K562 (cell line): ENCODE data around the gene TTLL4.

Source experiments
- BCLAF1 ChIP-seq, 2 experiments: fragments of 450-650 bp in 1 of 2; IDR thresholded peaks; 2 replicates each; pipeline ENCODE4 v1.6.1; 2011 to 2017; ENCODE audit warnings: low read depth in 2 of 2, antibody characterized with exemption in 1 of 2, borderline replicate concordance in 1 of 2, low read length in 1 of 2, mild to moderate bottlenecking in 1 of 2, mixed read lengths in 1 of 2; ENCODE audit not compliant: control insufficient read depth in 1 of 2
- CBFB ChIP-seq: sonication (generic); formaldehyde crosslinking; IDR thresholded peaks from 2 replicates; pipeline ENCODE4 v1.4.0; 2020; ENCODE audit warnings: mild to moderate bottlenecking, missing genetic modification reagents
- CTCF ChIP-seq, 3 experiments: IDR thresholded peaks in 2 of 3; conservative IDR thresholded peaks in 1 of 3; 2 replicates each; pipeline ENCODE4 v1.5.1; 2011 to 2012; ENCODE audit warnings: low read length in 3 of 3, mild to moderate bottlenecking in 3 of 3, control low read depth in 2 of 3, improper control_type of control experiment in 1 of 3, inconsistent platforms in 1 of 3, low read depth in 1 of 3, mixed read lengths in 1 of 3, moderate library complexity in 1 of 3; ENCODE audit not compliant: insufficient read depth in 2 of 3
- ELF4 ChIP-seq: fragments of 450-650 bp; formaldehyde crosslinking; IDR thresholded peaks from 2 replicates; pipeline ENCODE4 v1.4.0; 2022; ENCODE audit warnings: missing genetic modification characterization
- HNRNPUL1 ChIP-seq: fragments of 200-400 bp; formaldehyde crosslinking; IDR thresholded peaks from 2 replicates; pipeline ENCODE4 v1.6.1; 2017; ENCODE audit warnings: low read length
- JUND ChIP-seq, 2 experiments: IDR thresholded peaks; 2 replicates in 1 of 2; 3 replicates in 1 of 2; pipeline ENCODE4 v1.6.1; 2011; ENCODE audit warnings: borderline replicate concordance in 2 of 2, low read depth in 2 of 2, low read length in 2 of 2, improper control_type of control experiment in 1 of 2, missing biosample characterization in 1 of 2, missing genetic modification characterization in 1 of 2, missing genetic modification reagents in 1 of 2
- NONO ChIP-seq, 2 experiments: fragments of 200-400 bp in 1 of 2; fragments of 450-650 bp in 1 of 2; formaldehyde crosslinking in 1 of 2; IDR thresholded peaks; 2 replicates each; pipeline ENCODE4 v1.6.1; 2017; ENCODE audit warnings: low read depth in 2 of 2, mild to moderate bottlenecking in 2 of 2, moderate library complexity in 2 of 2, low read length in 1 of 2
- USF1 ChIP-seq: sonication (generic); formaldehyde crosslinking; IDR thresholded peaks from 2 replicates; pipeline ENCODE4 v1.9.0; 2022; ENCODE audit warnings: mild to moderate bottlenecking, missing genetic modification reagents
- ZNF146 ChIP-seq: IDR thresholded peaks from one replicate; pipeline ENCODE4 v1.6.1; 2018; ENCODE audit warnings: missing compliant biosample characterization; ENCODE audit not compliant: unreplicated experiment
- TF ChIP-seq, protein P1 (sequence below): fragments of 450-650 bp; formaldehyde crosslinking; IDR thresholded peaks from 2 replicates; pipeline ENCODE4 v1.4.0; 2020; ENCODE audit warnings: mild to moderate bottlenecking, mixed read lengths
- TF ChIP-seq, protein P2 (sequence below): IDR thresholded peaks from 2 replicates; pipeline ENCODE4 v1.6.1; 2011; ENCODE audit not compliant: insufficient read length; ENCODE audit errors: extremely low read depth

GRCh38 chr2:218745160-218745558, 34.5 kb downstream of the TTLL4 start:
- TF ChIP-seq ZNF146 (no peak), CTCF (IDR thresholded peaks at IDR 0.05 in 2 of 3, conservative IDR thresholded peaks at IDR 0.05 in 1 of 3; ENCODE audit: insufficient read depth in 2 of 3, low read depth in 1 of 3, low read length in 3 of 3) (no peak), BCLAF1 (IDR thresholded peaks at IDR 0.05; ENCODE audit: borderline replicate concordance in 1 of 2, control insufficient read depth in 1 of 2, low read depth in 2 of 2, low read length in 1 of 2) (no peak), HNRNPUL1 (no peak), CBFB (CRISPR knock-in tag) (no peak), ELF4 (no peak), NONO (IDR thresholded peaks at IDR 0.05; ENCODE audit: low read depth in 2 of 2, low read length in 1 of 2) (no peak), JUND (IDR thresholded peaks at IDR 0.05; ENCODE audit: borderline replicate concordance, low read depth, low read length) (0 out of 2 replicates have a peak, but pooled peaks have one; percentile 52), JUND (tag; IDR thresholded peaks at IDR 0.05; ENCODE audit: borderline replicate concordance, low read depth, low read length) (peak; percentile 79; the same call in 2 of the 3 replicates), USF1 (no peak)
- TF ChIP-seq, protein P1, sequence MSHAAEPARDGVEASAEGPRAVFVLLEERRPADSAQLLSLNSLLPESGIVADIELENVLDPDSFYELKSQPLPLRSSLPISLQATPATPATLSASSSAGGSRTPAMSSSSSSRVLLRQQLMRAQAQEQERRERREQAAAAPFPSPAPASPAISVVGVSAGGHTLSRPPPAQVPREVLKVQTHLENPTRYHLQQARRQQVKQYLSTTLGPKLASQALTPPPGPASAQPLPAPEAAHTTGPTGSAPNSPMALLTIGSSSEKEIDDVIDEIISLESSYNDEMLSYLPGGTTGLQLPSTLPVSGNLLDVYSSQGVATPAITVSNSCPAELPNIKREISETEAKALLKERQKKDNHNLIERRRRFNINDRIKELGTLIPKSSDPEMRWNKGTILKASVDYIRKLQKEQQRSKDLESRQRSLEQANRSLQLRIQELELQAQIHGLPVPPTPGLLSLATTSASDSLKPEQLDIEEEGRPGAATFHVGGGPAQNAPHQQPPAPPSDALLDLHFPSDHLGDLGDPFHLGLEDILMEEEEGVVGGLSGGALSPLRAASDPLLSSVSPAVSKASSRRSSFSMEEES (CRISPR knock-in tag) = no peak
- TF ChIP-seq, protein P2, sequence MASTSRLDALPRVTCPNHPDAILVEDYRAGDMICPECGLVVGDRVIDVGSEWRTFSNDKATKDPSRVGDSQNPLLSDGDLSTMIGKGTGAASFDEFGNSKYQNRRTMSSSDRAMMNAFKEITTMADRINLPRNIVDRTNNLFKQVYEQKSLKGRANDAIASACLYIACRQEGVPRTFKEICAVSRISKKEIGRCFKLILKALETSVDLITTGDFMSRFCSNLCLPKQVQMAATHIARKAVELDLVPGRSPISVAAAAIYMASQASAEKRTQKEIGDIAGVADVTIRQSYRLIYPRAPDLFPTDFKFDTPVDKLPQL = no peak
